Activated naive CD4-positive, alpha-beta T cell treated with anti-CD3 and anti-CD28 coated beads for 36 hours (primary cell): Measurements from ENCODE around the gene FAM180A. TPM values are rescaled to one million over a fixed set of nuclear protein-coding genes. Genes with fewer than 3 reads are reported as not detected.

Experiments
- CTCF ChIA-PET: fragments of 350-600 bp; sonication (Branson Sonifier 250); formaldehyde crosslinking; loops from one replicate; lab custom pipeline; 2021; ENCODE audit warnings: antibody characterized with exemption; lab: Charles Lee
- DNase-seq: peaks from one replicate; pipeline ENCODE4 v3.0.0-alpha.2; 2020
- H3K27ac Mint-ChIP-seq: one replicate; pipeline ENCODE4 v1.8.0; 2021; ENCODE audit warnings: mild to moderate bottlenecking, mixed read lengths
- H3K27me3 Mint-ChIP-seq: one replicate; pipeline ENCODE4 v1.8.0; 2021; ENCODE audit warnings: low read depth, mixed read lengths
- H3K36me3 Mint-ChIP-seq: one replicate; pipeline ENCODE4 v1.8.0; 2021; ENCODE audit warnings: low read depth, mixed read lengths
- H3K4me1 Mint-ChIP-seq: one replicate; pipeline ENCODE4 v1.8.0; 2021; ENCODE audit warnings: low read depth, mixed read lengths
- H3K4me3 Mint-ChIP-seq: one replicate; pipeline ENCODE4 v1.8.0; 2021; ENCODE audit warnings: mild to moderate bottlenecking, moderate library complexity, mixed read lengths
- H3K9me3 Mint-ChIP-seq: one replicate; pipeline ENCODE4 v1.8.0; 2021; ENCODE audit warnings: mixed read lengths
- intact Hi-C: fragments of 100-400 bp; cut with micrococcal nuclease; formaldehyde crosslinking; loops from one replicate; pipeline ENCODE4 v1.15.1; 2023
- total RNA-seq, 2 experiments: library from RNA; stranded (reverse); gene quantifications; one replicate each; pipeline ENCODE4 v1.2.3, GENCODE V29; 2021

Gene FAM180A
- total RNA-seq, 2 experiments from 2014 or later: not detected

GRCh38 chr7:135683609-135684008 lies 65.0 kb downstream of the FAM180A start:
- H3K27ac Mint-ChIP-seq: no peak overlapping the region
- CTCF ChIA-PET: interaction anchor here (2.2 kb wide), 1 partner anchor 27 kb away, joined by 8 read pairs; no protein-coding TSS in a partner anchor
- intact Hi-C loops: no loop called here
- no peaks in the 10 kb centered on the region for H3K9me3 Mint-ChIP-seq
- H3K36me3 Mint-ChIP-seq: peaks cover 9% of the 10 kb centered on the region
- H3K27me3 Mint-ChIP-seq: no peaks in the 10 kb centered on the region
- no peak overlapping the region for H3K4me3 Mint-ChIP-seq
- DNase-seq: no peak
- peaks cover 6% of the 10 kb centered on the region for H3K4me1 Mint-ChIP-seq

DNA sequence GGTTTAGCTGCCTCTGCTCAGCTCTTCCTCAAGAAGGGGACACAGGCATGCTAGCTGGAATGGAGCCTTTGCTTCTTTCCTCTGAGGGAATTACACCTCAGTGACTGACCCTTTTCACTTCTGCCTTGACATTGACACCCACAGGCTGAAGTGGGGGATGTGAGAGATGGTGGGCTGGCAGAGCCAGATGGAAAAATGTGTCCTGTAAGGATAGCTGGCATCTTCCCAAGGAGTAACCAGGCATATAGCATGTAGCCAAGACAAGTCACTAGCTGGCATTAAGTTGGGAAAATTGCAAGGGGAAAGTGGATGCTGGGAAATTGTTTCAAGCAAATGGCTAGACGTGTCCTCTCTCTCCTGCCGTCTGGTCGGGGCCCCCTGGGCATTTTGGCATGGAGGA lies 66.4 kb downstream of the FAM180A start:
- H3K27me3 Mint-ChIP-seq: no peaks in the 10 kb centered on the region
- no peak for DNase-seq
- CTCF ChIA-PET: interaction anchor here (1.2 to 2.2 kb wide), 3 partner anchors 9 to 37 kb away, joined by 4 to 8 read pairs (median 6); no protein-coding TSS in a partner anchor
- intact Hi-C loops: no loop called here
- no peaks in the 10 kb centered on the region for H3K9me3 Mint-ChIP-seq
- H3K27ac Mint-ChIP-seq: no peak overlapping the region
- H3K4me3 Mint-ChIP-seq: no peak overlapping the region
- peaks cover 11% of the 10 kb centered on the region for H3K36me3 Mint-ChIP-seq
- H3K4me1 Mint-ChIP-seq: peaks cover 6% of the 10 kb centered on the region

DNA sequence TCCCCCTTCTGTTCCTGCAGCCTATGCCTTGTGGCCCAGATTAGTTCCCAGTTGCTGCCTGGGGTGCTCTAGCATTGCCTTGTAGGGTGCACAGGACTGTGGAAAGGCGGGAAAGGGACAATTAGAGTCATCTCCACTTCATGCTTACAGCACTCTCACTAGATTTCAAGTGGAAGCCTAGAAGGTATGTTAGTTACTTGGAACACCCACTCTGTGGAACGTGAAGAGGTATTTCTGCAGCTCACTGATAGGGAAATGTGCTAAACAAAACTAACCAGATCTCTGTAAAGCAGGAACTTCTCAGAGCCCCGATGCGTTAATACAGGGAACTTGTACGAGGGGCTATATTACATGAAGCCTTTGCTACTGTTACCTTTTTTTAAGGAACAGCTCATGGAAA lies 66.9 kb downstream of the FAM180A start:
- peaks cover 9% of the 10 kb centered on the region for H3K36me3 Mint-ChIP-seq
- peaks cover 6% of the 10 kb centered on the region for H3K4me1 Mint-ChIP-seq
- intact Hi-C loops: no loop called here
- no peak for DNase-seq
- H3K27ac Mint-ChIP-seq: no peak overlapping the region
- no peaks in the 10 kb centered on the region for H3K9me3 Mint-ChIP-seq
- H3K27me3 Mint-ChIP-seq: no peaks in the 10 kb centered on the region
- CTCF ChIA-PET: interaction anchor here (1.2 to 2.2 kb wide), 5 partner anchors 9 to 37 kb away, joined by 4 to 9 read pairs (median 6); no protein-coding TSS in a partner anchor
- no peak overlapping the region for H3K4me3 Mint-ChIP-seq

Other genes starting within 250 kb of the FAM180A start
- gene CNOT4, start 238.7 kb downstream of the FAM180A start, total RNA-seq: 10 to 100 TPM; 16.6 to 20.3 TPM
- gene NUP205, start 190.9 kb downstream of the FAM180A start, total RNA-seq: 100 to 1,000 TPM; 155 to 162 TPM
- gene STMP1, start 86.3 kb downstream of the FAM180A start, total RNA-seq: 10 to 100 TPM; 21.5 to 21.6 TPM
- gene SLC13A4, start 20.6 kb downstream of the FAM180A start, total RNA-seq: not detected
- 100 to 1,000 TPM; 106 to 108 TPM for gene MTPN, start 228.5 kb upstream of the FAM180A start, total RNA-seq